ENCODE results near the gene CCS.
"Not testable (repeated sequence)": the region's sequence is repeated elsewhere in the genome, so short reads cannot be mapped to it uniquely, and the experiment has no call there.

CCS gene

DNA sequence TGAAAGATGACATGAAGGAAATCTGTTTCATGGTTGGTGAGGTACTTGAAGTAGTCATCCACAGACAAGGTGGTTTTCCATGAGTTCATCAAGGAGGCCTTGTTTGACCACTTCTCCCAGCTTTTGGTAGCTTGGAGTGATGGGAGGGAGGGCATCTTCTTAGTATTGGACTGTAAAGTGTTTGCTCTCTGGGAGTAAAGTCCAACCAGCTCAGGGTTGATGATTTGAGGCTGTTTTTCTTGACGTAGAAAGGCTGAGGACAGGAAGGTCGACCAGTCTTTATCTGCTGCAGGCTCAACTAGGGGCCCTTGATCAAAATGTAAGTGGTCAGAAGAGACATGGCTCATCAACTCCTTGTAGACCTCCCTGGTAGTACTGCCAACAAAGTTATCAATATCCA, 1.8 kb upstream of the CCS start:
- no peak for DNase-seq (ENCODE audit: low read depth in 2 of 2)

DNA sequence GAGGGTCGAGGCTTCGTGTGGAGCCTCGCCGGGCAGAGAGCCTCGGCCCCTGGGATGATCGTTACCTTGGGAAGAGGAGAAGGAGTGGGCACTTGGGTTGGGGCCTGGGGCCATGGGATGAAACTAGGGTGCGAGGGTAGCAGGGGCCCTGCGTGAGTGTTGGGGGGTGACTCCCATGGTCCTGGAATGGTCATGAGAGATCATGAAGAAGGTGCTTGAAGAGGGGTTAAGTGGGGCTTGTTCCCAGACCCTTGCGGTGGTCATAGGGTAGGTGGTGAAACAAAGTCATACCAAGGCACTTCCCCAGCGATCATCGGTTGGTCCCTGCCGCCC, 284 bp downstream of the CCS start:
- no peak for DNase-seq (ENCODE audit: low read depth in 2 of 2)

DNA sequence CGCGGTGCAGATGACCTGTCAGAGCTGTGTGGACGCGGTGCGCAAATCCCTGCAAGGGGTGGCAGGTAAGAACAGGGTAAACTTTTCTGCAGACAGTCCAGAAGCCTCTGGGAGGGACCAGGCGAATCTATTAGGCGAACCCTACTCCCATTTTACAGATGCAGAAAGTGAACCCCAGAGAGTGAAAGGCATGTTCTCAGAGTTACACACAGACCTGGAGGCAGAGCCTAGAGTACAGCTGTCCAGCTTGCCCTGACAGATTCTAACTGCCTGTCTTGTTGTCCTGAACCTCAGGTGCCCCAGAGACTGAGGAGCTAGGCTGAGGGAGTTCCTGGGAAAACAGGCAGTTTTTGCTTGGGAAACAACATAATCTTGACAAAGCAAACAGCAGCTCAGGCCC, 665 bp downstream of the CCS start:
- no peak for DNase-seq (ENCODE audit: low read depth in 2 of 2)

DNA sequence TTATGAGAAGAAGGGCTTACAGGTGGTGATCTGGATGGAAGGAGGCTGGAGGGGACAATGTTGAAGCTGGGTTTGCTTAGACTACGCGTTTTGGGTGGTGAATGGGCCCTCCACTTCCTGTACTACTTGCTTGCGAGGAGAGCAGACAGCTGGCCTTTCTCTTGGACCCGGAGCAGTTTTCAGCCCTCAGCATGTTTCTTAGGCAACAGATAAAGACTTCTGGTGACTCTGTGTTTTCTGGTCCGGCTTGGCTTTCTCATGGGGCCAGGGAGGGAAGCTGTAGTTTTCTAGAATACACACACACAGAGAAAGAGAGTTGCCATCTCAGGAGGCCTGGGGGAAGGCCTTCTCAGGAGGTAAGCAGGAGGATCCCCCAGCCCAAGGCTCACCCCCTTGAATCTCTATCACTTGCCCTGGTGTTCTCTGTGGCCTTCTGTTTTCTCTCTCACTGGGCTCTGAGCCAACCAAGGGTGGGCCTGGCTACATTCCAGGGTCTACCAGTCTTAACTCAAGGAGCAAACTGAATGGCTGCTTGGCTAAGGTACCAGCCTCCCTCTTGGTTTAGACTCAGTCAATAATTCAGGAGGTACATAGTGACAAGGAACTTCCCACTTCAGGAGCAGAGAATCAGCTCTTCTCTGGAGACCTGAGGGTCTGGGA, 2.4 kb downstream of the CCS start:
- no peak for DNase-seq (ENCODE audit: low read depth in 2 of 2)

DNA sequence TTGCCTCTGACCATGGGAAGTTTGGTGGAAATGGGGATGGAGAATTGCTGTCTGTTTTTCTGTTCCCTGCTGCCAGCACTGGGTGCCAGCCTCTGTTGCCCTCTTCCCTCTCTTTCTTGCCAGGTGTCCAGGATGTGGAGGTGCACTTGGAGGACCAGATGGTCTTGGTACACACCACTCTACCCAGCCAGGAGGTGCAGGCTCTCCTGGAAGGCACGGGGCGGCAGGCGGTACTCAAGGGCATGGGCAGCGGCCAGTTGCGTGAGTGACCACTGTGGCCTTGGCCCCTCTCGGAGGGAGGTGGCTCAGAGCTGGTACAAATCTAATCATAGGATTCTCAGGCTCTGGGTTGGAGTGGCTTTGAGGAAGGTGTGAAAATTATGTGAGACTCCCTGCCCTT, 6.0 kb downstream of the CCS start:
- no peak for DNase-seq (ENCODE audit: low read depth in 2 of 2)

DNA sequence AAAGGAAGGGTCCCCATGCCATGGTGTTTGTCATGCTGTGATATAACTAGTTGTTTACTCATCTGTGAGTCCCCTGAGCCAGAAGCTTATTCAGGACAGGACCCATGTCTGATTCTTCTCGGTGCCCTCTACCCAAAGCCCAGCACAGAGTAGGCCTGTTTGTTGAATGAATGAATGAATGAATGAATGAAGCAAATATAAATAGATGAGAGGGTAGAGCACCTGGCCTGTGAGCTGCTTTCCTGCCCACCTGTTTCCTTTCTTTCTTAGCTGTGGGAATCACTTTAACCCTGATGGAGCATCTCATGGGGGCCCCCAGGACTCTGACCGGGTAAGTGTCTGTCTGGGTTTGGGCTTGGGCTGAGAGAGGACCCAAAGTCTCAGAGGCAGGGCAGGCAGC, 7.2 kb downstream of the CCS start:
- DNase-seq (ENCODE audit: low read depth in 2 of 2) = no peak

DNA sequence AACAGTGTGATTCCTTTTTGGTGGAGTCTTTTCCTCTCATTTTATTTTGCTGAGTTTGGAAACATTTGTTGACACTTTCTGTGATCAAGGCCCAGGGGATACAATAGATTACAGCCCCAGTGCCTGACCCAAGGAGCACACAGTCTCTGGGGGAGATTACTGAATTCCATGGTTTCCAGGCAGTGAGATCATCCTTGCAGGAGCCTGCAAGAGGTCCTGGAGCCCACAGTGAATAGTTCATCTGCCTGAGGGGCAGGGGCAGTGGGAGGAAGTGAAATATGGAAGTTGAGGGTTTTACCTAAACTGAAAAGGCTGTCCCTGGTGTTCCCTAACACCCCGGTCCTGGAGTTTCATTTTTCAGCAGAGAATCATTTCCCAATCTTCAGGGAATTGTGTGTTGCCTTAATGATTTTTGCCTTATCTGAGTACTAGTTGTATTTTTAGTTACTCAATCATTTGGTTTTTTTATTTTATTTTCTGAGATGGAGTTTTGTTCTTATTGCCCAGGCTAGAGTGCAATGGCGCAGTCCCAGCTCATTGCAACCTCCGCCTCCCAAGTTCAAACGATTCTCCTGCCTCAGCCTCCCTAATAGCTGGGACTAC, 7.7 kb downstream of the CCS start:
- DNase-seq (ENCODE audit: low read depth in 2 of 2) = no peak

DNA sequence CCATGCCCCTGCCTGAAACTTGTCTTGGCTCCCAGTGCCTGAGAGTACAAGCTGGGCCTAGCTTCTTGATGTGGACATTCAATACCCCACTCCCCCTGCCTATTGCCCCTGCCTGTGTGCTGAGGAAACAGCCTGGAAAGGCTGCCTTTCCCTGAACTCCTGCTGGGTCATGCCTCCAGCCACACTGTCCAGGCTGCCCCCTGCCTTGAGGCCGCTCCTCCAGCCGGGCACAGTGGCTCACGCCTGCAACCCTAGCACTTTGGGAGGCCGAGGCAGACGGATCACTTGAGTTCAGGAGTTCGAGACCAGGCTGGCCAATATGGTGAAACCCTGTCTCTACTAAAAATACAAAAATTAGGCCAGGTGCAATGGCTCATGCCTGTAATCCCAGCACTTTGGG, 10.1 kb downstream of the CCS start:
- no peak for DNase-seq (ENCODE audit: low read depth in 2 of 2)

DNA sequence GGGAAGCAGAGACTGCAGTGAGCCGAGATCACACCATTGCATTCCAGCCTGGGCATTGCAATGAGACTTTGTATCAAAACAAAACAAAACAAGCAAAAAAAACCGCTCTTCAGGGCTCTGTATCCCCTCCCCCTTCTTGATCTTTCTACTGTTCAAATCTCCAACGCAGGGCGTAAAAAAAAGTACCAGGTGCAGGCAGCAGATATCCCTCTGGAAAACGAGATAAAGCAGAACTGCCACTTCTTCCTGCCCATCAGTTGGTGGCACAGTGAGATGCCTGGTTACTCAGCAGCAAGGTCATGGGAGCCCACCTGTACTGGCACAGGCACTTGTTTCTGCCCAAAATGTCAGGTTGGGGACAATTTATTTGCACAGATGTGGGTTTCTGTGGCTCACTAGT, 11.2 kb downstream of the CCS start:
- no peak for DNase-seq (ENCODE audit: low read depth in 2 of 2)

DNA sequence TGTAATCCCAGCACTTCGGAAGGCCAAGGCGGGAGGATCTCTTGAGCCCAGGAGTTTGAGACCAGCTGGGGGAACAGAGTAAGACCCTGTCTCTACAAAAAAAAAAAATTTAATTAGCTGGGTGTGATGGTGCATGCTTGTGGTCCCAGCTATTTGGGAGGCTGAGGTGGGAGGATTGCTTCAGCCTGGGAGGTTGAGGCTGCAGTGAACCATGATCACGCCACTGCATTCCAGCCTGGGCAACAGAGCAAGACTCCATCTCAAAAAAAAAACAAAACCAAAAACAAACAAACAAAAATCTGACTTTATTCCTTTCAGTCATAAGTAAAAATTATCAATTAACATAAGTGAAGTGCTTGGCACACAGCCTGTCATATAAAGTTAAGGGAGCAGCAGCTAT, 13.6 kb downstream of the CCS start:
- not testable (repeated sequence) for DNase-seq (ENCODE audit: low read depth in 2 of 2)

DNA sequence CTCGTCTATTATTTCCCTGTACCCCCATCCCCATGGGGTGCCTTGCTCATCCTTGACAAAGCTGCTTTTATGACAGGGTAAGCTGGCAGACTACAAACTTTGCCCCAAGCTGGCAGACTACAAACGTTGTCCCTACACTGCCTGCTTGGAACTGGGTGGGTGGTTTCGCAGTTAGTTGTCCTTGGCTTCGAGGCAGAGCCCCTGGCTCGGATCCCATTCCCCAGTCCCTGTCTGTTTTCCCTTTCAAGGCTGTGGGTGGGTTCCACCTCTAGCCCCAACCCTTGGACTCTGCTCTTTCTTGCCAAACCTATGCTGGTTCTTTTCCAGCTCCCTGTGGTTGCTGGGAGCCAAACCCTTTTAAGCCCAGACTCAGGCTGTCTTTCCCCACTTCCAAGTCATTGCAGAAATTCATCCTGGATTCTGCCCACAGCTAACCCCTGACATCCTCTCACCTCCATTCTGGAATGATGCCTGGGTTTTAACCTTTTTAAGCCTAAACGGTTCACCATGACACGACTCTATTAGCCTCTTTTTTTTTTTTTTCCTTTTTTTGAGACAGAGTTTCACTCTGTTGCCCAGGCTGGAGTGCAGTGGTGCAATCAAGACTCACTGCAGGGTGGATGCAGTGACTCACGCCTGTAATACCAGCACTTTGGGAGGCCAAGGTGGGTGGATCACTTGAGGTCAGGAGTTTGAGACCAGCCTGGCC, 14.3 kb downstream of the CCS start:
- peak; percentile 24 to 28 for DNase-seq (ENCODE audit: low read depth in 2 of 2)

DNA sequence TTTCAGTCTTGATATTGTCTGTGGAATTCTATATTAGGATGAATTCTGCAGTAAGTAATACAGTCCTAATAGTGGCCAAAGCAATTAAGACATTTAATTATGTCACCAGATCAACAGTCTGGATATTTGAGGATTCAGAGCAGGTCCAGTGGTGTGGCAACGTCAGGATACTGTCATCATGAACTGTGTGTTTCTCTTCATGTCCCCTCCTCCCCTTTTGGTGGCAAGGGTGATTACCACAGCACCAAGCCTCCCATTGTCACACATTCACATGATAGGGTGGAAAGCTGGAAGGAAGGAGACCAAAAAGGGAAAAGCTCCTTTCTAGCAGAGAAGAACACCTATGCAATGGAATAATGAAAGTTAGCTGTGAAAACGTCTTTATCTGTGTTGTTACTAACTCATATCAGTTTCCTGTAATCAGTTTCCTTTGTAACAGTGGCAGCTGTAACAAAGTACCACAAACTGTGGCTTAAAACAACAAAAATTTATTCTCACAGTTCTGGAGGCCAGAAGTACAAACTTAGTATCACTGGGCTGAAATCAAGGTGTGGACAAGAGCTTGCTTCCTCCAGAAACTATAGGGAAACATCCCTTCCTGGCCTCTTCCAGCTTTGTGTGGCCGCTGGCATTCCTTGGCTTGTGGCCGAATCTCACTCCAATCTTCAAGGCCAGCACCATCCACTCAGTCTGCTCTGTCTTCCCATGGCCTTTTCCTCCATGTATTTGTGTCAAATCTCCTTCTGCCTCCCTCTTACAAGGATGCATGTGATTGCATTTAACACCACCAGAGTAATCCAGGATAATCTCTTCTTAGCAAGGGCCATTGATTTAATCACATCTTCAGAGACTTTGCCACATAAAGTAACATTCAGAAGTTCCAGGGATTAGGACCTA, 17.0 kb downstream of the CCS start:
- DNase-seq (ENCODE audit: low read depth in 2 of 2) = no peak

DNA sequence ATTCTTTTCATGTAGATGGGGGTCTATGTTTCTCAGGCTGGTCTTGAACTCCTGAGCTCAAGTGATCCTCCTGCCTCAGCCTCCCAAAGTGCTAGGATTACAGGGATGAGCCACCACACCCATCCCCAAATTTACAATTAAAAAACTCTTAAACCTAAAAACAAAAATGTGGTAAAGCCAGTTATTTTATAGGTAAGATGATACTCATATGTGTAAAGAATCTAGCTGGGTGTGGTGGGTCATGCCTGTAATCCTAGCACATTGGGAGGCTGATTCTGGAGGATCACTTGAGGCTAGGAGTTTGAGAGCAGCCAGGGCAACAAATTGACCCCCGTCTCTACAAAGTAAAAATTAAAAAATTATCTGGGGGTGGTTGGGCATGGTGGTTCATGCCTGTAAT, 19.5 kb downstream of the CCS start:
- no peak for DNase-seq (ENCODE audit: low read depth in 2 of 2)

DNA sequence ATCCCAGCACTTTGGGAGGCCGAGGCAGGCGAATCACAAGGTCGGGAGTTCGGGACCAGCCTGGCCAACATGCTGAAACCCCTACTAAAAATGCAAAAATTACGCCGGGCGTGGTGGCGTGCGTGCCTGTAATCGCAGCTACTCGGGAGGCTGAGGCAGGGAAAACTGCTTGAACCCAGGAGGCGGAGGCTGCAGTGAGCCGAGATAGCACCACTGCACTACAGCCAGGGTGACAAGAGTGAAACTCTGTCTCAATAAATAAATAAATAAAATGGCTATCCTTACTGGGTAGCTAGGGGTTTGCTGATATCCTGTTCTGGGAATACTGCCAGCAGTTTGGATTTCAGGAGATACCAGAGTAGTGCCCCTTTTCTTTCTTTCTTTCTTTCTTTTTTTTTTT, 21.1 kb downstream of the CCS start:
- no peak for DNase-seq (ENCODE audit: low read depth in 2 of 2)

DNA sequence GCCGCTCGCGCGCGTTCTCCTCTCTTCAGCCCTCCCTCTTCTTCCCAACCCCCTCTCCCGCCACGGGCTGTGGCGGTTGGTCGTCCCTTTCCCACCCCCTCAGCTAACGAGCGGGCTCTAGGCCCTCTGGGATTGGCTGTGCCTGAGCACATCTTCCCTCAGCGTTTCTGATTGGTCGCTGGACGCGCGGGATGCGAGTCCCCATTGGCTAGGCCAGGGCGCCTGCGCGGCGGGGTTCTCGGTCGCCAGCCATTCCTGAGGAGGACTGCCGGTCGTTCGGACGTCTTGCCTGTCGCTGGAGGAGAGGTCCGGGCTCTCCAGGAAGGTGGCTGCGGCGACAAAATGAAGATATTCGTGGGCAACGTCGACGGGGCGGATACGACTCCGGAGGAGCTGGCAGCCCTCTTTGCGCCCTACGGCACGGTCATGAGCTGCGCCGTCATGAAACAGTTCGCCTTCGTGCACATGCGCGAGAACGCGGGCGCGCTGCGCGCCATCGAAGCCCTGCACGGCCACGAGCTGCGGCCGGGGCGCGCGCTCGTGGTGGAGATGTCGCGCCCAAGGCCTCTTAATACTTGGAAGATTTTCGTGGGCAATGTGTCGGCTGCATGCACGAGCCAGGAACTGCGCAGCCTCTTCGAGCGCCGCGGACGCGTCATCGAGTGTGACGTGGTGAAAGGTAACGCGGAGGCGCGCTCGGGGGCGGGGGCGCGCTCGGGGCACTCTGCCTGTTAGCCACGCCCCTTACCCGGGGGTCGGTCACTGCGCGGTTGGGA, 23.6 kb downstream of the CCS start, which contains the start of gene RBM14:
TSS of gene RBM14 (plus strand) at position 252 of the 776 bp plus-strand sequence. CDS start at position 343, 91 bp downstream.
- peak; percentile 98 to 99 for DNase-seq (ENCODE audit: low read depth in 2 of 2)

DNA sequence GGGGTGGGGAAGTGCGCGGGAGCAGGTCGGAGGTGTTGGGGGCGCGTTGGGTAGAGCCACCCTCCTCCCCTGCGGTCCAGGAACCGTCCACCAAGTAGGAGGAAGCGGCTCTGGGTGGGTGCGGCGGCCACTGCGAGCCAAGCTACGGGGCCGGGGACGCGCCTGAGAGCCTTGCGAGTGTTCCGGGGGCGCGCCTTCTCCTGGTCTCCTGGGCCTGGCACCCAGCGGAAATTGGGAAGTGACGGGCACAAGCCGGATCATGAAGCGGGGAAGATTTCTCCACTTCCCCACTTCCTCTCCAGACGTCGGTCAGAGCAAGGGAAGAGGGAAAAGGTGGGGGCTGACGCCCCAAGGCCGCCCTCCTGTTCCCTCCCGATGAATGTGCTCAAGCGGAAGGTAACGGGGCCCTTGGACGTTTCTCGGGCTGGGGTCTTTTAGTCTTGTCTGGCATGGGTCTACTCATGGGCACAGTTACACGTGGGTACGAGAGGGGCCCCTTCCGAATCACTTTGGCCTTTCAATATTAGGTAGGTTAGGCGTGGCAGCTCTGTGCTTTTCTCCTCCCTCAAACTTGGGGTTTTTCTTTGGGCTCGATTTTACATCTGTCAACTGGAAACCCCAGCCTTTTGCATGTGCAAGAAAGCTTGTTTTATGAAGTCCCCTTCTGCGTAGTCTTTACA, 24.3 kb downstream of the CCS start:
- DNase-seq (ENCODE audit: low read depth in 2 of 2) = no peak

DNA sequence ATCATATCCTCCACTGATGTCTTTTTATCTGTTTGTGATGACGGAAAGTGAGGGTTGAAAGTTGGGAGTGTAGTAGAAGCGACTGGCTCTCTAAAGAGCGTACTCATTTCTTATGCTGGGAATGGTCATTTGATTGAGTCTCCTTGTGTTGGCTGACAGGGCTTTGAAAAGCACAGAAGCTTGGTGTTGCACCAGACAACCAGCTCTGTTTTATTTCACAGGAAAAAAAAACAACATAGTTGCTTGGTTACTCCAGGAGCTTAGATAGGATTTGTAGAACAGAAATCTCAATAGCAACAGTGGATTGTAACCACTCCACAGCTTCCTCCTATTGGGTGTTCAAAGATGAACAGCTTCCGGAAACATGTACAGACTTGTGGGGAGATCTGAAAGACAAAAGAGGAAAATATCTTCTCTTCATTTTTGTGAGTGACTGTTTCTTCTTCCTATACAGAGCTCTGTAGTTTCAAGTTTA, 26.1 kb downstream of the CCS start:
- DNase-seq (ENCODE audit: low read depth in 2 of 2) = no peak

DNA sequence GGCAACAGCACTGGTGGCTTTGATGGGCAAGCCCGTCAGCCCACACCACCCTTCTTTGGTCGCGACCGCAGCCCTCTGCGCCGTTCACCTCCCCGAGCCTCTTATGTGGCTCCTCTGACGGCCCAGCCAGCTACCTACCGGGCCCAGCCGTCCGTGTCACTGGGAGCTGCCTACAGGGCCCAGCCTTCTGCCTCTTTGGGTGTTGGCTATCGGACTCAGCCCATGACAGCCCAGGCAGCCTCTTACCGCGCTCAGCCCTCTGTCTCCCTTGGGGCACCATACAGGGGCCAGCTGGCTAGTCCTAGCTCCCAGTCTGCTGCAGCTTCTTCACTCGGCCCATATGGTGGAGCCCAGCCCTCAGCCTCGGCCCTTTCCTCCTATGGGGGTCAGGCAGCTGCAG, 31.5 kb downstream of the CCS start:
- DNase-seq (ENCODE audit: low read depth in 2 of 2) = no peak

DNA sequence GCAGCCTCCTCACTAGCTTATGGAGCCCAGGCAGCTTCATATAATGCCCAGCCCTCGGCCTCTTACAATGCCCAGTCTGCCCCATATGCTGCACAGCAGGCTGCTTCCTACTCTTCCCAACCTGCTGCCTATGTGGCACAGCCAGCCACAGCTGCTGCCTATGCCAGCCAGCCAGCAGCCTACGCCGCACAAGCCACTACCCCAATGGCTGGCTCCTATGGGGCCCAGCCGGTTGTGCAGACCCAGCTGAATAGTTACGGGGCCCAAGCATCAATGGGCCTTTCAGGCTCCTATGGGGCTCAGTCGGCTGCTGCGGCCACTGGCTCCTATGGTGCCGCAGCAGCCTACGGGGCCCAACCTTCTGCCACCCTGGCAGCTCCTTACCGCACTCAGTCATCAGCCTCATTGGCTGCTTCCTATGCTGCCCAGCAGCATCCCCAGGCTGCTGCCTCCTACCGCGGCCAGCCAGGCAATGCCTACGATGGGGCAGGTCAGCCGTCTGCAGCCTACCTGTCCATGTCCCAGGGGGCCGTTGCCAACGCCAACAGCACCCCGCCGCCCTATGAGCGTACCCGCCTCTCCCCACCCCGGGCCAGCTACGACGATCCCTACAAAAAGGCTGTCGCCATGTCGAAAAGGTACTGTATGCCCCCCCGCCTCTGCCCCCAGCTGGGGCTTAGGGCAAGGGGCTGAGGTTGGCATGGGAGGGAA, 32.2 kb downstream of the CCS start:
- no peak for DNase-seq (ENCODE audit: low read depth in 2 of 2)

DNA sequence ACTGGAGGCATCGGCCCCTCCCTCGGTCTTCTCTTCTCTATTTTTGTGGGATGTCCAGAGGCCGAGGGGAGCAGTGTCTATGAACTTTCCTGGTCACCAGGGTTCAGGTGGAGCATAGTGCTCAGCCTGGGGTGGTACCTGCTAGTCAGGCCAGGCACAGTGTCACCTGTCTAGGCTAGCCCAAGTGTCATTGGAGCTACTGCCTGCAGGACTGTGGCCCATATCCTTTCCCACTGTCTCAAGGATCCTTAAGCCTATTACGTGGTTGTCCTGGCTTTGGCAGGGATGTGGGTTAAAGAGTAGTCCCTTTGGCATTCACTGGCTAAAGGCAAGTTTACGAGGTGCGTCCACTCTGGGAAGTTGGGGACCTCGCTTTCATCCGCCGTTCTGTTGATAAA, 32.8 kb downstream of the CCS start:
- no peak for DNase-seq (ENCODE audit: low read depth in 2 of 2)

Data from fibroblast of skin of left biceps (primary cell).